ENCODE data around the gene MLLT6. TPM values are rescaled to one million over a fixed set of nuclear protein-coding genes. Genes with fewer than 3 reads are reported as not detected.

Gene MLLT6
- total and polyA plus RNA-seq, 2 of the 13 experiments (the other 11 are each of a cell fraction or from before 2014, with no cell fraction given), result 50.7 to 69.5 TPM

GRCh38 chr17:38673707-38674013 is 31.4 kb upstream of the MLLT6 start (continued):
- TF ChIP-seq PRDM4 (CRISPR knock-in tag; IDR thresholded peaks at IDR 0.05; ENCODE audit: borderline replicate concordance) (no peak), ZC3H13 (CRISPR knock-in tag; IDR thresholded peaks at IDR 0.05) (peak; percentile 85), HNRNPUL1 (IDR thresholded peaks at IDR 0.05; ENCODE audit: low read depth, low read length) (no peak), ZBTB14 (CRISPR knock-in tag; IDR thresholded peaks at IDR 0.05) (no peak), TRAFD1 (CRISPR knock-in tag; IDR thresholded peaks at IDR 0.05; ENCODE audit: borderline replicate concordance) (no peak), PAF1 (CRISPR knock-in tag; IDR thresholded peaks at IDR 0.05) (no peak), BCLAF1 (IDR thresholded peaks at IDR 0.05) (no peak), KDM1A (CRISPR knock-in tag; IDR thresholded peaks at IDR 0.05) (no peak), ZNF513 (CRISPR knock-in tag; conservative IDR thresholded peaks at IDR 0.05) (0 out of 2 replicates have a peak, but pooled peaks have one; percentile 12), CSRNP2 (CRISPR knock-in tag; conservative IDR thresholded peaks at IDR 0.05; ENCODE audit: low read depth) (no peak), CHD2 (IDR thresholded peaks at IDR 0.05; ENCODE audit: low read depth, low read length) (no peak), SOX13 (IDR thresholded peaks at IDR 0.05) (no peak), SOX13 (CRISPR knock-in tag; conservative IDR thresholded peaks at IDR 0.05 in 1 of 2, IDR thresholded peaks at IDR 0.05 in 1 of 2) (no peak), ZMAT5 (CRISPR knock-in tag; IDR thresholded peaks at IDR 0.05; ENCODE audit: borderline replicate concordance, low read depth) (no peak), HDAC2 (CRISPR knock-in tag; IDR thresholded peaks at IDR 0.05) (no peak)

Measured in HepG2 (cell line).